GM21367 (cell line): Measurements from ENCODE around the gene DENND1B.

Source experiments
- ATAC-seq: cut with Tn5 transposase; IDR thresholded peaks from one replicate; pipeline ENCODE4 v1.9.1; 2021; ENCODE audit not compliant: unreplicated experiment

Gene DENND1B

GRCh38 chr1:197686702-197687355, 88.5 kb downstream of the DENND1B start:
- no peak for ATAC-seq

GRCh38 chr1:197686231-197686630, 89.0 kb downstream of the DENND1B start:
- ATAC-seq: no peak

GRCh38 chr1:197685785-197686184, 89.5 kb downstream of the DENND1B start:
- no peak for ATAC-seq

GRCh38 chr1:197683895-197684553, 91.3 kb downstream of the DENND1B start:
- ATAC-seq: no peak

GRCh38 chr1:197683280-197683679, 92.0 kb downstream of the DENND1B start:
- ATAC-seq: no peak

- ATAC-seq: no peak
These were observed 95.0 kb downstream of the DENND1B start for GRCh38 chr1:197680311-197680710.

GRCh38 chr1:197677752-197678295, 97.5 kb downstream of the DENND1B start:
- ATAC-seq: no peak

- no peak for ATAC-seq
These were observed 98.0 kb downstream of the DENND1B start for GRCh38 chr1:197677313-197677712.

- no peak for ATAC-seq
These were observed 99.6 kb downstream of the DENND1B start for GRCh38 chr1:197675583-197676208.

GRCh38 chr1:197674286-197674685, 101.0 kb downstream of the DENND1B start:
- no peak for ATAC-seq

GRCh38 chr1:197673292-197673691, 102.0 kb downstream of the DENND1B start:
- no peak for ATAC-seq

GRCh38 chr1:197672347-197672746, 102.9 kb downstream of the DENND1B start:
- no peak for ATAC-seq

- ATAC-seq: no peak
These were observed 103.4 kb downstream of the DENND1B start for GRCh38 chr1:197671920-197672319.

GRCh38 chr1:197671140-197671539, 104.1 kb downstream of the DENND1B start:
- ATAC-seq: no peak

- no peak for ATAC-seq
These were observed 108.5 kb downstream of the DENND1B start for GRCh38 chr1:197666769-197667285.

GRCh38 chr1:197664391-197664790, 110.9 kb downstream of the DENND1B start:
- no peak for ATAC-seq

- ATAC-seq: no peak
These were observed 111.9 kb downstream of the DENND1B start for GRCh38 chr1:197663162-197663953.

GRCh38 chr1:197660389-197660788, 114.9 kb downstream of the DENND1B start:
- no peak for ATAC-seq

GRCh38 chr1:197659171-197659570, 116.1 kb downstream of the DENND1B start:
- ATAC-seq: no peak

- no peak for ATAC-seq
These were observed 126.1 kb downstream of the DENND1B start for GRCh38 chr1:197649188-197649587.

- ATAC-seq: no peak
These were observed 137.0 kb downstream of the DENND1B start for GRCh38 chr1:197638316-197638715.
